GM18507 (cell line): ENCODE measurements around the gene GLRX3.

Source experiments
- DNase-seq: peaks from one replicate; pipeline ENCODE4 v3.0.0; 2011; ENCODE audit warnings: low read depth; ENCODE audit not compliant: insufficient read length; ENCODE audit errors: extremely low spot score
- FAIRE-seq: peaks from 2 replicates; lab custom pipeline; 2011; peaks lifted over from hg19 to GRCh38; lab: Jason Lieb, UNC

GLRX3 gene

GRCh38 chr10:130135676-130136225 lies 440 bp upstream of the GLRX3 start:
- DNase-seq (no peak), FAIRE-seq (no peak)

GRCh38 chr10:130137090-130137448 lies 878 bp downstream of the GLRX3 start:
- DNase-seq (no peak), FAIRE-seq (no peak)

GRCh38 chr10:130137659-130138478 lies 1.7 kb downstream of the GLRX3 start:
- FAIRE-seq (no peak), DNase-seq (no peak)

- DNase-seq: no peak
These were observed 2.3 kb downstream of the GLRX3 start for GRCh38 chr10:130138479-130138866.

GRCh38 chr10:130140425-130140824 lies 4.2 kb downstream of the GLRX3 start:
- FAIRE-seq (peak; percentile 70), DNase-seq (no peak)

More at GRCh38 chr10:130138479-130138866, 2.3 kb downstream of the GLRX3 start:
- FAIRE-seq: no peak

GRCh38 chr10:130141038-130141437 lies 4.8 kb downstream of the GLRX3 start:
- DNase-seq: no peak
- no peak for FAIRE-seq

- FAIRE-seq (no peak), DNase-seq (no peak)
These were observed 5.3 kb downstream of the GLRX3 start for GRCh38 chr10:130141460-130141859.

- no peak for DNase-seq
- peak; percentile 88 for FAIRE-seq
These were observed 5.7 kb downstream of the GLRX3 start for GRCh38 chr10:130141878-130142277.

- peak; percentile 62 for FAIRE-seq
- DNase-seq: no peak
These were observed 9.9 kb downstream of the GLRX3 start for GRCh38 chr10:130146042-130146441.

GRCh38 chr10:130159192-130159794 lies 23.1 kb downstream of the GLRX3 start:
- FAIRE-seq (no peak), DNase-seq (no peak)

GRCh38 chr10:130160775-130161174 lies 24.6 kb downstream of the GLRX3 start:
- peak; percentile 51 for FAIRE-seq
- DNase-seq: no peak

- DNase-seq: no peak
- FAIRE-seq: no peak
These were observed 25.1 kb downstream of the GLRX3 start for GRCh38 chr10:130161331-130161730.

GRCh38 chr10:130167193-130167592 lies 31.0 kb downstream of the GLRX3 start:
- DNase-seq (no peak), FAIRE-seq (no peak)

GRCh38 chr10:130167707-130168106 lies 31.5 kb downstream of the GLRX3 start:
- no peak for DNase-seq
- FAIRE-seq: no peak

GRCh38 chr10:130169136-130169859 lies 33.1 kb downstream of the GLRX3 start:
- no peak for FAIRE-seq

GRCh38 chr10:130171196-130171595 lies 35.0 kb downstream of the GLRX3 start:
- DNase-seq: no peak
- FAIRE-seq: peak; percentile 41

More at GRCh38 chr10:130169136-130169859, 33.1 kb downstream of the GLRX3 start:
- DNase-seq: no peak

- FAIRE-seq (no peak), DNase-seq (no peak)
These were observed 38.1 kb downstream of the GLRX3 start for GRCh38 chr10:130174328-130174727.

GRCh38 chr10:130175074-130175473 lies 38.9 kb downstream of the GLRX3 start:
- FAIRE-seq (no peak), DNase-seq (no peak)

GRCh38 chr10:130177250-130177649 lies 41.1 kb downstream of the GLRX3 start:
- FAIRE-seq: no peak
- no peak for DNase-seq

GRCh38 chr10:130179640-130180039 lies 43.4 kb downstream of the GLRX3 start:
- FAIRE-seq: peak; percentile 35
- no peak for DNase-seq
